SJSA1 (cell line): ENCODE measurements around the gene SLC22A31. TPM values are rescaled to one million over a fixed set of nuclear protein-coding genes. Genes with fewer than 3 reads are reported as not detected.

Experiments used
- DNase-seq, 2 experiments: peaks; one replicate each; pipeline ENCODE4 v3.0.0-alpha.2; 2015 to 2020; ENCODE audit warnings: low spot score in 2 of 2, low read depth in 1 of 2
- H3K27ac ChIP-seq: fragments of 250-450 bp; sonication (Bioruptor Pico); 2 replicates; pipeline ENCODE4 v1.5.1; 2020; ENCODE audit warnings: mild to moderate bottlenecking, moderate library complexity
- H3K27me3 ChIP-seq: fragments of 250-450 bp; sonication (Bioruptor Pico); replicated peaks from 2 replicates; pipeline ENCODE4 v1.5.1; 2020; ENCODE audit warnings: mild to moderate bottlenecking, moderate library complexity
- H3K36me3 ChIP-seq: fragments of 250-450 bp; sonication (Bioruptor Pico); 2 replicates; pipeline ENCODE4 v1.5.1; 2020; ENCODE audit warnings: mild to moderate bottlenecking
- H3K4me1 ChIP-seq: fragments of 250-450 bp; sonication (Bioruptor Pico); replicated peaks from 2 replicates; pipeline ENCODE4 v1.6.1; 2021; ENCODE audit warnings: mild to moderate bottlenecking
- H3K4me3 ChIP-seq: fragments of 250-450 bp; sonication (Bioruptor Pico); 2 replicates; pipeline ENCODE4 v1.5.1; 2020; ENCODE audit warnings: mild to moderate bottlenecking
- H3K9me3 ChIP-seq: fragments of 250-450 bp; sonication (Bioruptor Pico); replicated peaks from 2 replicates; pipeline ENCODE4 v1.5.1; 2020; ENCODE audit warnings: mild to moderate bottlenecking
- total RNA-seq: library from RNA; depleted of rRNA; stranded (reverse); fragments of >200 nt; shearing (Covaris generic); gene quantifications from 2 replicates; pipeline ENCODE4 v1.2.3, GENCODE V29; 2014

Gene SLC22A31
- total RNA-seq, 1 experiment from 2014 or later: not detected

DNA sequence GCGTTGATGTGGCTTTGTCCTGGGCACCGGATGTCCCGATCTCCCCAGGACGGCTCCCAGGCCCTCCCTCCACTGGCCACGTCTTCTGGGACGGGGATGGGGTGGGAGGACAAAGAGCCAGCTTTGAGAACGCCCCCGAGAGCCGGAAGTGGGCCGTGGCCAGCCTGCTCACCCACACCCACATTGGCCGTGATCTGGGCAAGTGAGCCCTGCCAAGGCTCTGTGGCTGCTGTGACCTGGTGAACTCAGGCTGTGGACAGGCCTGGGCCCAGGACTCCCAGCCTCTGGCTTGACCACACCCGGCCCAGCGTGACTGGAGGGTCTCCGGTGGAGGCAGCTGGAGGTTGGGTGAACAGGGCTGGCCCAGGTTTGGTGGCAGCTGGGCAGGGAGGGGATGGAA is 25.5 kb downstream of the SLC22A31 start:
- Histone ChIP-seq H3K36me3 (no peaks in the 10 kb centered on the region), H3K4me1 (no peaks in the 10 kb centered on the region), H3K4me3 (no peak overlapping the region), H3K27me3 (peaks cover 40% of the 10 kb centered on the region), H3K9me3 (no peaks in the 10 kb centered on the region), H3K27ac (no peak overlapping the region)
- no peak for DNase-seq

DNA sequence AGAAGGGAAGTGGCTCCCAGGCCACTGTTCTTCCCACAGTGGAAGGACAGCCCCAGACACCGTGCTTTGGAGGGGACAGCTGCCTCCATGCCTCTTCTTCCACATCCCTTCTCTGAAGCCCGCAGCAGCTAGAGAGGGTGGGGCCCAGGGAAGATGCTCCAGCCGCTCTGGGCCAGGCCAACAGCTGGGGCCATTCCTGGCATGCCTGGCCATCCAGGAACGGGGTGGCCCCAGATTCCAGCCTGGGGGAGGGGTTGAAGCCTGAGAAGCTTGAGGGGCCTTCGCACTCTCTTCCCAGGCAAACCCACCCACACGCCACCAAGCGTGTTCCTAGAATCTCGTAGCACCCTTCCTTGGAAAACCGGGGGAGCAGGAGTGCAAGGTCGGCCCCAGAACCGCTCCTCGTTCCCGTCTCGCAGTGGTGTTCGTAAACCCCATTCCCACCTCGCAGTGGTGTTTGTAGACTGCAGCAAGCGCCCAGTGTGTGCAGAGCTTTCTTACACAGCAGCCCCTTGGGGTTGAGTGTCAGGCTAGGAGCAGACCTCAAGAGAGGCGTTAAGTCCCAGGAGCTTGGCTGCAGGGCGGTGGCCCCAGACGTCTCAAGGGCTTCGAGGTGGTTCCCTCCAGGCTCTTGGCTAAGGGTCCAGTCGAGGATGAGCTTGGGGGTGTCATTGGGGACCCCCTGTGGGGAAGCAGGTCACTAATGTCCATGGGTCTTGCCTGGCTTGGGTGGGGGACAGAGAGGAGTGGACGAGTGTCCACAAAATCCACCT is 26.1 kb downstream of the SLC22A31 start:
- H3K27ac ChIP-seq: no peak overlapping the region
- H3K9me3 ChIP-seq: no peaks in the 10 kb centered on the region
- H3K36me3 ChIP-seq: no peaks in the 10 kb centered on the region
- no peak for DNase-seq
- H3K4me3 ChIP-seq: no peak overlapping the region
- H3K4me1 ChIP-seq: no peaks in the 10 kb centered on the region
- H3K27me3 ChIP-seq: peaks cover 47% of the 10 kb centered on the region

DNA sequence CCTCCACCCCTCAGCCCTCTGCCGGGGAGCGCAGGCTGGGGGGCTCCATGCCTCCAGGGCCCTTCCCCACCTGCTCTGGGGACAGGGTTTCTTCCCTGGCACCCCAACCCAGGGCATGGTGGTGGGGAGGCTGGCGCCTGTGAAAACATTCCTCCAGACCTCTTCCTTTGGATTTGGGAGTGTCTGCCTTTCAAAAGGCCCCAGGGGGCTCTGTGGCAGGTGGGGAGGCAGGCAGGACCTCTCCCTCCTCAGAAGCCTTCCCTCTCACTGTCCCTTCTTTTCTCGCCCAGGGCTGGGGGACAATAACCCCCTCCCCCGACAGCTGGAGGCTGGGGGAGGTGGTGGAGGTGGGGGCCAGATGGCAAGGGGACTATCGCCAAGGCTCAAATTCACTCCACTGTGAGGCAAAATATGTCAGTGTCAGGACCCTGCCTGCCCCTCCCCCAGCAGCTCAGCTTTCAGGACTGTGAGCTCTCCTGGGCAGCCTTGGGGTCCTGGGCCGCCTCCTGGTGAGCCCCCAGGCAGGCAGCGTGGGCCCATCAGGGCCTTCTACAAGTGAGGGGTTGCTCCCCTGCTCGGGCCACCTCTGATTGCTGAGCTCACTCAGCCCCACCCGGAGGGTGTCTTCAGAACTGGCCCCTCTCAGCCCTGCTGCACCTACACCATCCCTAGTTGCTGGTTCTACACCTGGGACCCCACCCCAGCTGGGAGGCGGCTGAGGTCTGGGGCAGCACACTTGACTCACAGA is 27.0 kb downstream of the SLC22A31 start:
- Histone ChIP-seq H3K27ac (no peak overlapping the region), H3K9me3 (no peaks in the 10 kb centered on the region), H3K36me3 (no peaks in the 10 kb centered on the region), H3K4me3 (no peak overlapping the region), H3K27me3 (peaks cover 56% of the 10 kb centered on the region), H3K4me1 (no peaks in the 10 kb centered on the region)
- no peak for DNase-seq

DNA sequence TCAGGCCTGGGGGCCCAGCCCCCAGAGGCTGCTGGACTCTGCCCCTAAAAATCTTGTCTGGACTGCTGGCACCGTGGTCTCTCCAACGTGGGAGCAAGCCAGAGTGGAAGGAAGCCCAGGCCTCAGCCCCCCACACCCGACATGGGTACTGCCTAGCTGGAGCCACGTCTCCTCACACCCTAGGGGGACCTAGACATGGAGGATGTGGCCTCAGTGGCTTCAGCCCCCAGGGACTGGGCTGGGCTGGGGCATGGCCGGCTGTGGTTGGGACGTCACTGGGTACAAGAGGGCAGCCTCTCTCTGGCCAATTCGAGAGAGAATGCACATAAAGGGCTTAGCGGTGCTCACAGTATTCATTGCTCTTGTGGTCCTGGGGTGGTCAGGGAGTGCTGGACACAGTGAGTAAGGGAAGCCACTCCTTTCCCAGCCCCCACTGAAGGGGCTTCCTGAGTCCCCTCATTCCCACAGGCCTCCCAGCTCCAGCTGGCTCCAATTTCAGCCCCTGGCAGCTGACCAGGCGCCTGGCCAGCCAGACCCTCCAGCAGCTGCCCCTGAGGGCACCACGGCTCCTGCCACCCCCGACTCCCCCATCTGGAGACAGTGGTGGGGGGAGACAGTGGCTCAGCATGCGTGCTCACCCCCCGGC is 27.7 kb downstream of the SLC22A31 start:
- Histone ChIP-seq H3K4me1 (no peaks in the 10 kb centered on the region; the same call in 1 of the 2 replicates), H3K36me3 (no peaks in the 10 kb centered on the region), H3K27ac (no peak overlapping the region), H3K27me3 (peaks cover 56% of the 10 kb centered on the region), H3K4me3 (no peak overlapping the region), H3K9me3 (no peaks in the 10 kb centered on the region)
- DNase-seq: no peak

DNA sequence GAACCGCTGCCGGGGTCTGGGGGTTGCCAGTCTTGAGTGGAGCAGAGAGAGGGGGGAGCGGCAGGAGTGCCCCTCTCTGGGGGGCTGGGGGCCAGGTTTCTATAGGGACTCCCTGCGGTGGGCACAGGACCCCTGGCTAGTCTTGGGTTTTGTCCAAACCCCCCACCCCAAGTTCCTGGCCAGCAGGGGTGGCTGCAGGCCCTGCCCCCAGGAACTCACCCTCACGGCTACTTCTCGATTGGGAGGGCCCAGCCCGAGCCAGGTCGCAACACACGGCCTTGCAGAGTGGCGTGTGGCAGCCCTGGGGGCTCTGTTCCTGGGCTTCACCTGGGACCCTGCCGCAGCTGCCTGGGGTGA is 28.2 kb downstream of the SLC22A31 start:
- H3K4me3 ChIP-seq: no peak overlapping the region
- peaks cover 4% of the 10 kb centered on the region for H3K4me1 ChIP-seq
- no peaks in the 10 kb centered on the region for H3K9me3 ChIP-seq
- peaks cover 55% of the 10 kb centered on the region for H3K27me3 ChIP-seq
- no peak overlapping the region for H3K27ac ChIP-seq
- no peak for DNase-seq
- H3K36me3 ChIP-seq: no peaks in the 10 kb centered on the region

DNA sequence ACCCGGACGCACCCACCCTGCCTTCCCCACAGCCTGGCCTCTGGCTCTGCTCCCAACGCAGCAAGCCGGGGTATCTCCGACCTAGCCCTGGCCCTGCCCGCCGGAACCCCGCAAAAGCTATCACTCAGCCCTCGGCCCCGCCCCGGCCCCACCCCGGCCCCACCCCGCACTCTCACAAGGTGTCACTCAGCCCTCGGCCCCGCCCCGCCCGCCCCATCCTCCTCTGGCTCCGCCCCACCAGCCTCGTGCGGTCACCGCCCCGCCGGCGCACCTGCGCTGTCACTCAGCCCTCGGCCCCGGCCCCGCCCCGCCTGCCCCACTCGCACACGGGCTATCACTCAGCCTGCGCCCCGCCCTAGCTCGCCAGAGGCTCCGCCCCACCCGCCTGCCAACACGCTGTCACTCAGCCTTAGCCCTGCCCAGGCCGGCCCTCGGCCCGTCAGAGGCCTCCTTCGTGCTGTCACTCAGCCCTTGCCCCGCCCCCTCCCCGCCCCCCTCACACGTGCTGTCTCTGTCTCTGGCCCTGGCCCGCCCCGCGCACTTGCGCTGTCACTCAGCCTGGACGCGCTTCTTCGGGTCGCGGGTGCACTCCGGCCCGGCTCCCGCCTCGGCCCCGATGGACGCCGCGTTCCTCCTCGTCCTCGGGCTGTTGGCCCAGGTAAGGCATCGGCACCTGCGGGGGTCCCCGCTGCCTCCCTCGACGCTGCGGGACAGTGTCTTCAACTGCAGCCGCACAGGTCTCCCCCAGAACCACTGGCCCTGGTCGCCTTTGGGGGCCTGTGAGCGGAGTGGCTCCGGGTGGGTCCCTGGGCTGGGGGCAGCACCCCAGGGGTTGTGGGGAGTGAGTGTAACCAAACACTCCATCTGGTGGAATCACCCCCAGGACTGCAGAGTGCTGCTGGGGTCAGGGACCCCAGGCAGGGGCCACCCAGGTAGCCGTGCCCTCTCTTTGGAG is 28.8 kb downstream of the SLC22A31 start, which contains the start of gene CDH15:
TSS of gene CDH15 (plus strand) at position 533 of the 955 bp plus-strand sequence. CDS start at position 617, 84 bp downstream.
- Histone ChIP-seq H3K4me3 (no peak within 1 kb of the TSS), H3K36me3 (no peaks in the 10 kb centered on the region), H3K9me3 (no peaks in the 10 kb centered on the region), H3K27ac (no peak within 1 kb of the TSS), H3K4me1 (peaks cover 6% of the 10 kb centered on the region), H3K27me3 (peaks cover 54% of the 10 kb centered on the region)
- peak in 1 of 2 experiments; percentile 71 for DNase-seq

DNA sequence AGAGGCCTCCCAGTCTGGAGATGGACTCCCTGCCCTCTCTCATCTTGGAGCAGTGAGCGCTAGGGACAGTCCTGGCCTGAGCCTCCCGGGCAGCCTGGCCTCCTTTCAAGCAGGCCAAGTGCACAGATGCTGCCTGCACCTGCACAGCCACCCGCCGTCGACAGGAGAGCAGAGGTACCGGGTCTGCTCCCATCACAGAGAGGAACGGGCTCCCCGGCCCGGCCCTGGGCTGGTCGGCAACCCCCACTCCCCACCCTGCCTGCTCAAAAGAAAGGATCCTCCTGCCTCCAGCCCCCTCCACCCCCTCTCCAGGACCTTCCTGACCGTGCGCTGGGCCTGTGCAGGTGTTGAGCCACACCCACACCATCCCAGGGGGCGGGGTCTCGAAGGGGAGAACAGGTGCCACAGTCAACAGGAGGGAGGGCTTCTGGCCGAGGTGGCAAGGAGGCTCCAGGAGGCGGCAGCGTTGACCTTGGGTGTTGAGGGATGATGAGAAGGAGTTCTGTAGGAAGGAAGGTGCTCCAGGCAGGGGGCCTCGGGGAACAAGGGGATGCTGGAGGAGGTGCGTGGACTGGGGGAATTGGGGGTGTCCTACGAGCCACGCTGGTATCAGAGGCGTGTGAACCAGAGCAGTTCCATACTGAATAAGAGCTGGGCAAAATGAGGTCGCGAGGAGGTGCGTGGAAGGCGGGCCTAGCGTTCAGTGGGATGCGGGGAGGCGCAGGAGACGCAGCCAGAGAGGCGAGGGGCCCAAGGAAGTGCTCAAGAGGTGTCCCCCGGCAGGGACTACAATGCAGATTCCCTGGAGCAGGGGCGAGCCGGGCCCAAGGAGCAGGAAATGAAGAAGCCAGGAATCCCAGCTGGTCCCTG is 29.8 kb downstream of the SLC22A31 start:
- H3K9me3 ChIP-seq: no peaks in the 10 kb centered on the region
- H3K36me3 ChIP-seq: no peaks in the 10 kb centered on the region
- H3K27me3 ChIP-seq: peaks cover 50% of the 10 kb centered on the region
- H3K4me3 ChIP-seq: no peak overlapping the region
- no peak for DNase-seq
- peaks cover 6% of the 10 kb centered on the region for H3K4me1 ChIP-seq
- no peak overlapping the region for H3K27ac ChIP-seq

DNA sequence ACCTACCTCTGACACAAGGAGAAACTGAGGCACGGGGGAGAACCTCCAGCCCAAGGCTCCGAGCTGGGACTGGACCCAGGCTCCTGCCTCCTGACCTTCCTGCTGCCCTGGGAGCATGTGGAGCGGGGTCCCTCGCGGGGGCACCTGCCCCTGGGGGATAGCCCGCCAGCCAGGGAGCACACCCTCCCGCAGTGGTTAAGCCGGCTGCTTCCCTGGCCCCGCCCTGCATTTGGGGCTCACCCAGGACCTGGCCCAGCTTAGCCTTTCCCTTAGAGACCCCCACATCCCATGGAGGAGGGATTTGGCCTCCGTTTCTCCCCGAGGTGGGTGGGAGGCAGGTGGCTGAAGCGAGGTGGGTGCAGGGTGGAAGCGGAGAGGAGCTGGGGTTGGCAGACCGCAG is 30.6 kb downstream of the SLC22A31 start:
- peaks cover 6% of the 10 kb centered on the region for H3K4me1 ChIP-seq

DNA sequence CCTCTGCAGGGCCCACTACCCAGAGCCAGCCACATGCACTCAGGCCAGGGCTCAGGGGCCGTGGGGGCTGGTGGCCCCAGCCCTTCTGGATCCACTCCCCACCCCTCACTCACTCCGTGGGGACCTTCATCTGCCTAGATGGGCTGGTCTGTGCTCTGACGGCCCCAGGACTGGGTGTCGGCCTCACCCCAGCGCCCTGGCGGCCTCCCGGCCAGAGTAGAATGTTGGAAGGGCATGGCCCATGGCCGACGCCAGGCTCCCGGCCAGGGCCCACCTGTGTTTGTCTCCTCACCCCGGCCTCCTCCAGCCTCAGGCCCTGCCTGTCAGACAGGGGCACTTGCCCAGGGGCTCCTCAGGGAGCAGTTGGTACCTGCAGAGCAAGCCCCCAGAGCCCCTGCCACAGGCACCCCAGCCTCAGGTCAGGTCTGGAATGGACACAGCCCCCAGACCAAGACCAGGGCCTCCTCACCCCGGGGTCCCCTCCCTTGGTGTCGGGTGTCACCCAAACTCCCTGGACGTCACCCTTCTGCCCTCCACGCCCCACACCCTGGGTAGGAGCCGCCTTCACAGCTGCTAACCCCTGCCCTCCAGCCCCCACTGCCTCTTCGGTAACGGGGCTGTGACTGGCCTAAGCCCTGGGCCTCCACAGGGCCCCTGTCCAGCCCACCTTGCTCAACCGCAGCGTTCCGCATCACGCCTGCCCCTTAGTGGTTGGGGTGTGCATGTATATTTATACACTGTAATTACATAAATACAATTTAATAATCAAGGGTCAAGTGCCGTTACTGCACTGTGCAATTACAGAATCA is 31.8 kb downstream of the SLC22A31 start:
- H3K27ac ChIP-seq: no peak overlapping the region
- no peak for DNase-seq

More for the DNA sequence above, 30.6 kb downstream of the SLC22A31 start:
- Histone ChIP-seq H3K4me3 (no peak overlapping the region), H3K9me3 (no peaks in the 10 kb centered on the region), H3K27ac (no peak overlapping the region), H3K27me3 (peaks cover 50% of the 10 kb centered on the region), H3K36me3 (no peaks in the 10 kb centered on the region)
- no peak for DNase-seq

DNA sequence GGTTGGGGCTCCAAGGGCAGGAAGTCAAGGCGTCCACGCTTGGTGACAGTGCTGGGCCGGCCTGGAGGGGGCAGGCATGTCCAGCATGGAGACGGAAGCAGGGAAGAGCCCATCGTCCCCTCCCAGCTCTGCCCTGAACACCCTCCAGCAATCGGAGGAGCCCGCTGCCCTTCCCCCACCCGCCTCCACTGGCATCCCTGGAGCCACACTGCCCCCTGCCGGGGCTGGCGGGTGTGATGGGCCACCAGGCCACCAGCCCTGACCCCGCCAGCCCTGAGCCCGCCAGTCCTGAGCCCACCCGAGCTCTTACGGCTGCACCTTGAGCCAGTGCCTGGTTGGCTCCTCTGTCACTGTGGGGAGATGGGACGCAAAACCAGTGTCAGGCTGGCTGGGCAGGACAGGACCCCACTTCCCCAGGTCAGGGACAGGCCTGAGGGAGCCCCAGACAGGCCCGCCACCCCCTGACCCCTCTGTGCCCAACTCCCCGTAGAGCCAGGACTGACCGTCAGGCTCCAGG is 32.9 kb downstream of the SLC22A31 start:
- Histone ChIP-seq H3K9me3 (no peaks in the 10 kb centered on the region), H3K27me3 (peaks cover 43% of the 10 kb centered on the region), H3K4me1 (peaks cover 6% of the 10 kb centered on the region), H3K27ac (no peak overlapping the region), H3K4me3 (no peak overlapping the region), H3K36me3 (no peaks in the 10 kb centered on the region)
- DNase-seq: peak; percentile 64 to 90

More for the DNA sequence above, 31.8 kb downstream of the SLC22A31 start:
- Histone ChIP-seq H3K4me1 (peaks cover 6% of the 10 kb centered on the region), H3K4me3 (no peak overlapping the region), H3K36me3 (no peaks in the 10 kb centered on the region), H3K9me3 (no peaks in the 10 kb centered on the region), H3K27me3 (peaks cover 43% of the 10 kb centered on the region)

DNA sequence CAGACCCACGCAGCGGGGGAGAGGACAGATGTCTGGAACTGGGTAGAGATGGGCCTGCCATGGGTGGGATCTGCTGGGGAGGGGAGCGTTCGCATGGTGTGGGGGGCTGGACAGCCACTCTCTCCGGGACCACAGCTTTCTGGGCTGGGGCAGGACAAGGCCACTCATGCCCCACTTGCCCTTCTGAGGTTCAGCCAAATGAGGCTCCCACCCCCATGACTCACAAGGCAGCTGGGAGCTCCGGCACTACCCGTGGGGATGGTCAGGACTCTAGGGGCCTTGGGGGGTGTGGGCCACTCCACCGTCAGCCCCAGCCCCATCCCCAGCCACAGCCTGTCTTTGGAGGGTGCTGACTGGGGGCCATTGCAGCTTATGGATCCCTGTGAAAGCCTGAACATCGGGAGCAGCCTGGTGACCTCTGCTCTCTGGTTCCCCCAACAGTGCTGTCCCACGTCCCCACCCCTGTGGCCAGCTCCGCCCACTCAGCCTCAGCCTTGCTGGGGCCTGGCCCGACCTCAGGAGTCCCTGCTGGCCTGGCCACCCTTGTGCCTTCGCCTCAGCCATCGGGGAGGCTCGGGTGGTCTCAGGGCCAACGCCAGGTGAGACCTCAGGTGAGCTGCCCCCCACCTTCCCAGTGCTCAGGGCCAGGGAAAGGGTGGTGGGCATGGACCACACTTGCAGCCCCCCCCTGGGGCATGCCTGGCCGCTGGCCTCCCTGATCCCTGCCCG is 33.5 kb downstream of the SLC22A31 start:
- Histone ChIP-seq H3K4me1 (peaks cover 6% of the 10 kb centered on the region), H3K4me3 (no peak overlapping the region), H3K27me3 (peaks cover 37% of the 10 kb centered on the region), H3K27ac (no peak overlapping the region), H3K36me3 (no peaks in the 10 kb centered on the region), H3K9me3 (no peaks in the 10 kb centered on the region)
- DNase-seq: no peak
